Lung (tissue), 12 donors: ENCODE measurements around the gene ADORA1. TPM values are rescaled to one million over a fixed set of nuclear protein-coding genes. Genes with fewer than 3 reads are reported as not detected.

ENCODE experiments used
- ATAC-seq: fragments of 200-7000 bp; cut with Tn5 transposase; one replicate; pipeline ENCODE4 v1.9.1; 2020; ENCODE audit warnings: moderate number of reproducible peaks; ENCODE audit not compliant: insufficient read depth, low FRiP score
- DNase-seq, 3 donors: peaks; one replicate each; pipeline ENCODE4 v3.0.0-alpha.2; 2013 to 2017
- H3K27ac ChIP-seq, 2 donors: one replicate each; pipeline ENCODE4 v1.5.1; 2013; ENCODE audit warnings: mild to moderate bottlenecking in 2 of 2, moderate library complexity in 2 of 2, control low read depth in 1 of 2, inconsistent platforms in 1 of 2, low read depth in 1 of 2, low read length in 1 of 2
- H3K27me3 ChIP-seq, 3 donors: one replicate each; pipeline ENCODE4 v1.5.1; 2013; ENCODE audit warnings: low read length in 2 of 3; ENCODE audit not compliant: control insufficient read depth in 3 of 3, insufficient read depth in 3 of 3
- H3K36me3 ChIP-seq, 4 donors: one replicate each; pipeline ENCODE4 v1.5.1; 2013; ENCODE audit warnings: low read length in 4 of 4, mild to moderate bottlenecking in 1 of 4, moderate library complexity in 1 of 4; ENCODE audit not compliant: control insufficient read depth in 4 of 4, insufficient read depth in 4 of 4
- H3K4me1 ChIP-seq, 5 donors: one replicate each; pipeline ENCODE4 v1.5.1; 2013; ENCODE audit warnings: low read length in 5 of 5, mild to moderate bottlenecking in 2 of 5, moderate library complexity in 1 of 5; ENCODE audit not compliant: control insufficient read depth in 5 of 5, insufficient read depth in 5 of 5
- H3K4me3 ChIP-seq: one replicate; pipeline ENCODE4 v1.5.1; 2013; ENCODE audit warnings: mild to moderate bottlenecking, control low read depth, moderate library complexity
- H3K9ac ChIP-seq, 2 donors: one replicate each; pipeline ENCODE4 v1.5.1; 2013; ENCODE audit warnings: low read length in 2 of 2, control low read depth in 1 of 2; ENCODE audit not compliant: insufficient read depth in 1 of 2
- H3K9me3 ChIP-seq, 4 donors: one replicate each; pipeline ENCODE4 v1.5.1; 2013; ENCODE audit warnings: low read length in 3 of 4, mild to moderate bottlenecking in 1 of 4, moderate library complexity in 1 of 4; ENCODE audit not compliant: control insufficient read depth in 4 of 4, insufficient read depth in 3 of 4
- WGBS, 2 donors: extraction: QIAGEN DNeasy Blood & Tissue Kit; methylation state at CpG; one replicate each; pipeline ENCODE4 v1.1.7; 2013; 5-methylcytosine and 5-hydroxymethylcytosine counted together
- polyA plus RNA-seq, 2 donors: library from polyadenylated mRNA; stranded (reverse); fragments of 200-250 nt; gene quantifications; one replicate each; pipeline ENCODE4 v1.2.1, GENCODE V29; 2013
- total RNA-seq, 2 donors: library from RNA; depleted of rRNA in 1 of 2; stranded (reverse); fragments of >200 nt in 1 of 2; gene quantifications; one replicate each; pipeline ENCODE4 v1.2.1, GENCODE V29; 2014 to 2021
- TF ChIP-seq, protein P1 (sequence below): IDR thresholded peaks from 2 replicates; pipeline ENCODE4 v1.5.1; 2012; ENCODE audit warnings: mild to moderate bottlenecking; ENCODE audit errors: control extremely low read depth, extremely low read depth
- donor health status: control.
- donor health status: control.
- donor health status: Bipolar disorder and iron deficiency.
- donor health status: healthy.
- donor health status: DM: yes; HTN: yes; CAD: no.

ADORA1 gene
- total and polyA plus RNA-seq, 4 donors: 0.57 to 2.3 (median 0.79) TPM

DNA sequence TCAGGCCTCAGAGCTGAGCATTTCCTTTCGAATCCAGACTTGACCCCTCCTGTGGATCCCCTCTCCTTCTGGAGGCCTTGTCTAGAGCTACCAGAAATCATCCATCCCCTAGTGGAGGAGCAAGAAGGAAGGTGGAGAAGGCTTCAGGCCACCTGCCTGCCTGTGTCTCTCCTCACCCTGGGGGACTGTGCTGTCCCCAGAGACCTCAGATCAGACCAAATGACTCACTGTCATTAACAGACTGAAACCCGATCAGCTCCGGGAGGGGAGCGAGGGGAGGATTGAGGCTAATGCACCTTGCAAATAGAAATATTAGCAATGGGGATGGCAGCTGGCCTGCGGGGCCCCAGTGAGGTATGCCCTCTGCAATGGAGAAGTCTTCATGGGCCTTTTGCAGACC lies 46.0 kb downstream of the ADORA1 start:
- H3K4me1 ChIP-seq: peaks cover 0 to 9% (median 2%) of the 10 kb centered on the region in 5 donors
- H3K27ac ChIP-seq: no peak overlapping the region
- ATAC-seq: no peak
- TF ChIP-seq, protein P1, sequence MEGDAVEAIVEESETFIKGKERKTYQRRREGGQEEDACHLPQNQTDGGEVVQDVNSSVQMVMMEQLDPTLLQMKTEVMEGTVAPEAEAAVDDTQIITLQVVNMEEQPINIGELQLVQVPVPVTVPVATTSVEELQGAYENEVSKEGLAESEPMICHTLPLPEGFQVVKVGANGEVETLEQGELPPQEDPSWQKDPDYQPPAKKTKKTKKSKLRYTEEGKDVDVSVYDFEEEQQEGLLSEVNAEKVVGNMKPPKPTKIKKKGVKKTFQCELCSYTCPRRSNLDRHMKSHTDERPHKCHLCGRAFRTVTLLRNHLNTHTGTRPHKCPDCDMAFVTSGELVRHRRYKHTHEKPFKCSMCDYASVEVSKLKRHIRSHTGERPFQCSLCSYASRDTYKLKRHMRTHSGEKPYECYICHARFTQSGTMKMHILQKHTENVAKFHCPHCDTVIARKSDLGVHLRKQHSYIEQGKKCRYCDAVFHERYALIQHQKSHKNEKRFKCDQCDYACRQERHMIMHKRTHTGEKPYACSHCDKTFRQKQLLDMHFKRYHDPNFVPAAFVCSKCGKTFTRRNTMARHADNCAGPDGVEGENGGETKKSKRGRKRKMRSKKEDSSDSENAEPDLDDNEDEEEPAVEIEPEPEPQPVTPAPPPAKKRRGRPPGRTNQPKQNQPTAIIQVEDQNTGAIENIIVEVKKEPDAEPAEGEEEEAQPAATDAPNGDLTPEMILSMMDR: no peak
- H3K9ac ChIP-seq: no peak overlapping the region
- no peaks in the 10 kb centered on the region for H3K36me3 ChIP-seq
- 90 to 92% methylated on average over 5 of the region's 5 CpGs for WGBS, 2 donors
- no peaks in the 10 kb centered on the region for H3K9me3 ChIP-seq
- H3K4me3 ChIP-seq: no peak overlapping the region
- H3K27me3 ChIP-seq: no peaks in the 10 kb centered on the region
- DNase-seq: no peak

DNA sequence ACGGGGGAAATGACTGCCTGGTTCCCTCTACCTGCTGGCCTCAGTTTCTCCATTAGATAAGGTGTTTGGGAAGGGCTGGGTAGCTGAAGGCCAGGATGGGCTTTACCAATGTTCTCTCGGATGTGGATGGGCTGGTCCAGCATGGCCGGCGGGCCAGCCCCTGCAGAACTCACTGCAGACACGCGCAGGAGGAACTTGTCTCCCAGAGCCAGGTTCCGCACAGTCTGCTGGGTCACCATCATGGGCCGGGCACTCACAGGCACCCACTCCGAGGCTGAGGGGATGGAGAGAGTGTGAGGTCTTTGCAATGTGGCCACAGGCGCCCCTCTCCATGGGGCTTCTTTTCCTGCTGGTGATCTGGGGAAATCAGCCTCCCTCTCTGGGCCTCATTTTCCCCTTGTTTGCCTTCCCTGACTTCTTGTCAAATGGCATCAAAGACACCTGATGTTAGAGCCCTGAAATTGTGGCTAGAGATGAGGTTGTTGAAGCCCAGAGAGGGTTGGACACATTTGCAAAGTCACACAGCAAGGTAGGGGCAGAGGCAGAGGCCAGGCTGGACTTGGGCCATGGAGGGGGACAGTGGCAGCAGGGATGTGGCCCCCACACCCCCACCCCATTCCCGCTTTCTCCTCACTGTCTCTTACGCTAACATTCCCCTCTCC lies 46.9 kb downstream of the ADORA1 start:
- H3K27ac ChIP-seq: no peak overlapping the region
- 93 to 95% methylated on average over 12 of the region's 12 CpGs for WGBS, 2 donors
- no peak for ATAC-seq
- TF ChIP-seq, protein P1: no peak
- no peaks in the 10 kb centered on the region for H3K9me3 ChIP-seq
- DNase-seq: no peak
- H3K4me1 ChIP-seq: peaks cover 0 to 9% (median 2%) of the 10 kb centered on the region in 5 donors
- H3K4me3 ChIP-seq: no peak overlapping the region
- H3K36me3 ChIP-seq: no peaks in the 10 kb centered on the region
- no peak overlapping the region for H3K9ac ChIP-seq
- no peaks in the 10 kb centered on the region for H3K27me3 ChIP-seq

DNA sequence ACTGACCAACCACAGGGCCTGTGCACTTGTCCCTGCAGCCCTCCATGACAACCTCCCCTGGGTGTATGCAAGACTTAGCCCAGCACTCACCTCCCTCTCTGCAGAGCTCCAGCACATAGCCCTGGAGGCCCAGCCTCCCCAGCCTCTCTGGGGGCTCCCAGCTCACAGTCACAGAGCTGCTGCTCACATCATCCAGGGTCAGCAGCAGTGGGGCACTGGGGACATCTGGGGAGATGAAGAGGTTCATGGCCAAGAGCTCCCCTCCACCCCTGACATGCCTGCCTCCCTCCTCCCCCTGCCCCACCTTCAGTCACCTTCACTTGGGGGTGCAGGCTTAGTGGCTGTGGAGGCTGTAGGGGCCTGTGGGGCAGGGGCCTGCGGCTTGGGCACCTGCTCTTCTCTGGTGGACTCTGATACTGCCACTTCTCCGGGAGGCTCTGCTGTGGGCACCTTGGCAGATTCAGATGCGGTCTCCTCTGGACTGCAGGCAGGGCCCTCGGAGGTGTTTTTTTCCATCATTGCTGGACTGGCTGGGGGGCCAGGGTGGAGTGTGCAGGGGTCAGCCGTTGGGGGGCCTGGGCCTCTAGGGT lies 47.8 kb downstream of the ADORA1 start, which contains the start of gene MYBPH:
TSS of gene MYBPH (minus strand) at position 590 of the 590 bp plus-strand sequence. CDS start at position 519, 71 bp downstream.
- H3K27me3 ChIP-seq: no peaks in the 10 kb centered on the region
- TF ChIP-seq, protein P1: no peak
- H3K4me3 ChIP-seq: no peak within 1 kb of the TSS
- ATAC-seq: no peak
- no peak within 1 kb of the TSS for H3K9ac ChIP-seq
- H3K9me3 ChIP-seq: no peaks in the 10 kb centered on the region
- no peak within 1 kb of the TSS for H3K27ac ChIP-seq
- no peaks in the 10 kb centered on the region for H3K36me3 ChIP-seq
- DNase-seq: no peak
- H3K4me1 ChIP-seq: peaks cover 0 to 9% (median 2%) of the 10 kb centered on the region in 5 donors
- WGBS, 2 donors: 79 to 84% methylated on average over 5 of the region's 5 CpGs
